SW 1271 (cell line): ENCODE measurements around the gene PRTFDC1.
"Not testable (repeated sequence)": the region's sequence is repeated elsewhere in the genome, so short reads cannot be mapped to it uniquely, and the experiment has no call there.

Source experiments
- DNase-seq, 2 experiments: peaks; one replicate each; lab custom pipeline; 2025; lab: John Stamatoyannopoulos, UW

Gene PRTFDC1

GRCh38 chr10:24930427-24930826 lies 22.0 kb downstream of the PRTFDC1 start:
- DNase-seq, result no peak

DNA sequence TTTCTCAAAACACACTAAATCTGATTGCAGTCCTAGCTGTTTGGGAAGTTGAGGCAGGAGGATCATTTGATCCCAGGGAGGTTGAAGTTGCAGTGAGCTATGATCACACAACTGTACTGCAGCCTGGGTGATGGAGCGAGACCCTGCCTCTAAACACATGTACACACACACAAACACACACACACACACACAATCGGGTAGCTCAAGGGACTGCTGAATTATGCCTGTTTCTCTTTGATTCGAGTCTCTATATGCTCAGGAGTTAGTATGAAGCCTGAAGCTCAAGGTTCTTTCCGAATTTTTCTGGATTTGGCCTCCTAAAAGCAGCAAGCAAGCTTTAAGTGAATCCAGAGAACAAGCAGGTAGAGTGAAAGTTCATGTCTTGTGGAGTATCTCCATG lies 22.5 kb downstream of the PRTFDC1 start:
- DNase-seq, result no peak

DNA sequence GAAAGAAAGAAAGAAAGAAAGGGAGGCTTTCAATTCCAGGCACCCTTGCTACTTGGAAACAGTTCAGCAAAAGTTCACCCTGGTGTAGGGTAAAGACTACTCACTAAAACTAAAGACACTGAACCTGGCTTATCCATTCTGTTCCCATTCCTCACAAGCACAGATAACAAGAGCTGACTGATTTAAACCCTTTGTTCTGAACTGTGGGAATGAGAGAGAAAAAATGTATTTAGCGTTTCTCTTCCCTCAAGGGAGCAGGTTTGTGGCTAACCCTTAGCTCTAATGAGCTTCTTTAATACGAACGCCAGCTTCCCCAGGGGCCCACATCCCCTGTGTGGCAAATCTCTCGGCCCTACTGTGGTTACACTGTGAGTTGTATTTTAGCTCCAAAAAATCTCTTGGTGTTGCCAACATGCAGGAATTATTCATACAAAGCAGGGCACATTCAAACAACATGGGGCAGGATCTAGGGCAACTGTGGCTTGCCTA lies 23.3 kb downstream of the PRTFDC1 start:
- DNase-seq, result no peak

GRCh38 chr10:24928163-24928562 lies 24.2 kb downstream of the PRTFDC1 start:
- no peak for DNase-seq

DNA sequence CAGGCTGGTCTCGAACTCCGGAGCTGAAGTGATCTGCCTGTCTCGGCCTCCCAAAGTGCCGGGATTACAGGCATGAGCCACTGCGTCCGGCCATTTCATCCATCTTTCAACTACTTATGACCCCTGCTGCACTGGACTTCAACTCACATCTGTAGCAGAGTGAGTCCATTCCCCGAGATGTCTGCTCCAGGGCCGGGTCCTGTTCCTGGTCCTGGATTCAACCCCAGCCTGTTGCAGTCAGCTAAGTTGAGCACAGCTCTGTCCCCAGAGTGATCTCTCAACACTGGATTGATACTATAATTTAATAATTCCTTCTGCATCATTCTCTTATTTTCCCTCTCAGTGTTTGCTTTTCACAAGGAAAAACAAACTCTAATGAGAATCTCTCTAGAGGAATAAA lies 25.8 kb downstream of the PRTFDC1 start:
- DNase-seq, result no peak

GRCh38 chr10:24925799-24926198 lies 26.6 kb downstream of the PRTFDC1 start:
- no peak for DNase-seq

DNA sequence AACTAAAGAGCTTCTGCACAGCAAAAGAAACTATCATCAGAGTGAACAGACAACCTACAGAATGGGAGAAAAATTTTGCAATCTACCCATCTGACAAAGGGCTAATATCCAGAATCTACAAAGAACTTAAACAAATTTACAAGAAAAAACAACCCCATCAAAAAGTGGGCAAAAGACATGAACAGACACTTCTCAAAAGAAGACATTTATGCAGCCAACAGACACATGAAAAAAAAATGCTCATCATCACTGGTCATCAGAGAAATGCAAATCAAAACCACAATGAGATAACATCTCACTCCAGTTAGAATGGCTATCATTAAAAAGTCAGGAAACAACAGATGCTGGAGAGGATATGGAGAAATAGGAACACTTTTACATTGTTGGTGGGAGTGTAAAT lies 27.9 kb downstream of the PRTFDC1 start:
- DNase-seq, result not testable (repeated sequence)

DNA sequence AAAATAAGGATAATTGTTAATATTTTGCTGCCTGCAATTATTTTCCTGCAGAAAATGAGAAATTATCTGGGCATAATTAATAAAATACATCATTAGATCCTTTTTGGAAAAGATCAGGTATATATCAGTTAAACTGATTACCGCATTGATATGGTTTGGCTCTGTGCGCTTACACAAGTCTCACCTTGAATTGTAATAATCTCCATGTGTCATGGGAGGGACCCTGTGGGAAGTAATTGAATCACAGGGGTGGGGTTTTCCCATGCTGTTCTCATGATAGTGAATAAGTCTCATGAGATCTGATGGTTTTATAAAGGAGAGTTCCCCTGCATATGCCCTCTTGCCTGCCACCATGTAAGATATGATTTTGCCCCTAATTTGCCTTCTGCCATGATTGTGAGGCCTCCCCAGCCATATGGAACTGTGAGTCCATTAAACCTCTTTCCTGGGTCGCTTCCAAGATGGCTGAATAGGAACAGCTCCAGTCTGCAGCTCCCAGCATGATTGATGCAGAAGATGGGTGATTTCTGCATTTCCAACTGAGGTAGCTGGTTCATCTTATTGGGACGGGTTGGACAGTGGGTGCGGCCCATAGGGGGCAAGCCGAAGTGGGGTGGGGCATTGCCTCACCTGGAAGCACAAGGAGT lies 30.1 kb downstream of the PRTFDC1 start:
- DNase-seq, result not testable (repeated sequence)

DNA sequence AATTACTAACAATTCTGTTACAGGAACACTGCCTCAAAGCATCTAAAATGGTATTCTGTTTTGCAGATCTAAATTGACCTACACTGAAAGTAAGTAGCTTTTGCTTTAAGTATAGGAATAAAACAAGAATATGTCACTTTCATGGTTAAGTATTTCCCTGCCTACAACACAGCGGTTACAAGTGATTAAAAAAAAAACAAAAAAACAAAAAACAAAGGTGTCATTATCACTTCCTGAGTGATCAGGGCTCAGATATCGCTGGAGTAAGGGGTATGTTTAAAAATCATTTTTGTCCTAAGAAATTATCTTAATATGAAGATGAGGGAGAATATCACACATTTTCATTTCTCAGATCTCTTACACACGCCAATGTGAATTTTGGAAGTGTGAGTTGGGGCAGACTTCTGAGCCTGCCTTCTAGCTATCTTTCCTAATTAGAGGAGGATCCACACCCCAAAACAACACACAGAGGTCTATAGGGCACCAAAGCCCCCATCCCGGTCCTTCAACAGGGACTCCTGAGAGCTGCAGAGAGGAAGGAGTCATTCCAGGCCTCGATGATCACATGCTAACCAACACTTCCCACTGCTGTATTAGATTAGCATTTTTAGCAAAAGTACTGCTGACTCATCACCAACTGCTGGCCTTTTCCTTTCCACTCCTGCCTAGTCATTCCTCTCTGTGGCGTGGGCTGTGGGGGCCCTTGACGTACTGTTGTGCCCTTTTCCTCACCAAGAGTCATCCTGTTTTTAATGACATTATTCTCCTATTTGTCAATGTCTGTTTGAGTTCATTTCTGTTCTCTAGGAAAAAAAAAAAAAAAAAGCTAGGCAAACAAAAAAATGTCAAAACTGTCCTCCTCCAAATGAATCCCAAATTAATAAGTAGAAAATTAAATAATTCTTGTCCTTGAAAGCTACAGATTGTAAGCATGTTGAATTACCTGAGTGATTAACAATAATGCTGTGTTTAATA lies 31.2 kb downstream of the PRTFDC1 start:
- peak; percentile 47 to 80 for DNase-seq

- DNase-seq, result not testable (repeated sequence)
Observed at GRCh38 chr10:24920192-24920591, 32.2 kb downstream of the PRTFDC1 start.

GRCh38 chr10:24919629-24920028 lies 32.8 kb downstream of the PRTFDC1 start:
- DNase-seq, result not testable (repeated sequence)

- no peak for DNase-seq
Observed at GRCh38 chr10:24917979-24918378, 34.4 kb downstream of the PRTFDC1 start.

- no peak for DNase-seq
Observed at GRCh38 chr10:24917493-24917892, 34.9 kb downstream of the PRTFDC1 start.

DNA sequence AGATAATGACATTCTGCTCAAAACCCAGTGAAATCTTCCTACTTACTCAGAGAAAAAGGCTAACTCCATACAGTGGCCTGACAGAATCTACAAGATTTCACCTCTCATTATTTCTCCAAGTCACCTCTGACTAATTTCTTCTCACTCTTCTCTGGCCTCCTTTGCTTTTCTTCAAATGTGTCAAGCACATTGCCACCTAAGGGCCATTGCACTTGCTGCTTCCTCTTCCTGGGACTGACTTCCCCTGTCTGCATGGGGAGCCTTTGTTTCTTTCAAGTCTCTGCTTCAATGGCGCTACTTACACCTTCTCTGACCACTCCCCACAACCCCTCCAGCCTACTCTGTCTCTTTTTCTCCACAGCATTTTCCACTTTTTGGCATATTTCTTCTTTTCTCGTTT lies 36.0 kb downstream of the PRTFDC1 start:
- DNase-seq, result no peak

DNA sequence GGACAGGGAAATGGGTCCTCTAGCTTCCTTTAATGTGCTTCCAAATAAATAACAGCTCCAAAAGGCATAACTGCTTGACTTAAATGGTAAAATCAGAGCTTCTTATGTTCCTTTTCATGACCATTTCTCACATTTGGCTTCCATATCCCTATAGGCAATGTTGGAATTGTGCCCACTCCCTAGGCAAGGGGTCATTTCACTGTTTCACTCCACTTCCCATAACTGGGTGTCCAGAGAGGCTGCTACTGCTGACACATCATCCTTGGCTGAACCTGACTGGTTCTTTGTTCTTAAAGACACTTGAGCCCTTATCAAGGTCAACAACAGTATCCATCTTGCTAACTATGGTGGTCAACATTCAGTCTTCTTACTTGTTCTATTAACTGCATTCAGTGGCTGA lies 37.1 kb downstream of the PRTFDC1 start:
- DNase-seq, result no peak

- DNase-seq, result no peak
Observed at GRCh38 chr10:24914148-24914547, 38.3 kb downstream of the PRTFDC1 start.

DNA sequence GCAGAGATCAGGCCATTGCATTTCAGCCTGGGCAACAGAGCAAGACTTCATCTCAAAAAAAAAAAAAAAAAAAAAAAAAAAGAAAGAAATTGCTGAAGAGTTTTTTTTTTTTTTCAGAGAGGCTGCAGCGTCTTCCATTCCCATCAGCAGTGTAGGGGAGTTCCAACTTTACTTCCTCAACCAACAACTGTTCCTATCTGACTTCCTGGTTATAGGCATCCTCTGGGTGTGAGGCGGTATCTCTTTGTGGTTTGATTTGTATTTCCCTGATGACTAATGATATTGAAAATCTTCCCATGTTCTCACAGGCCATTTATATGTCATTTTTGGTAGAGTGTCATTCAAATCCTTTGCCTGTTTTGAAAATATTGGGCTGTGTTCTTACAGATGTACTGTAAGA lies 40.2 kb downstream of the PRTFDC1 start:
- DNase-seq, result peak in 1 of 2 experiments; percentile 35

DNA sequence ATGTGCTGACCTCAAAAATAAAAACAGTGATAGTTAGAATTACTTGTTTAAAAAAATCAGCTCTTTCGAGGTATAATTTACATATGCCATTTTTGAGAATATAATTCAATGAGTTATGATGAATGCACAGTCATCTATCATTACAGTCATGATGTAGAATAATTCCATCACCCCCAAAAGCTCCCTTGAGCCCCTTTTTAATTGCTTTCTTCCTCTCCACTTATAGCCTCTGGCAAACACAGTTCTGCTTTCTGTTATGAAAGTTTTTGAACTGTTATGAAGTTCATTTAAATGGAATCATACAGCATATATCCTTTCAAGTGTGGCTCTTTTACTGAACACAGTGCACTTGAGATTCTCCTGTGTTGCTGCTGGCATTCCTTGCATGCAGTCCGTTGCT lies 41.4 kb downstream of the PRTFDC1 start:
- no peak for DNase-seq

DNA sequence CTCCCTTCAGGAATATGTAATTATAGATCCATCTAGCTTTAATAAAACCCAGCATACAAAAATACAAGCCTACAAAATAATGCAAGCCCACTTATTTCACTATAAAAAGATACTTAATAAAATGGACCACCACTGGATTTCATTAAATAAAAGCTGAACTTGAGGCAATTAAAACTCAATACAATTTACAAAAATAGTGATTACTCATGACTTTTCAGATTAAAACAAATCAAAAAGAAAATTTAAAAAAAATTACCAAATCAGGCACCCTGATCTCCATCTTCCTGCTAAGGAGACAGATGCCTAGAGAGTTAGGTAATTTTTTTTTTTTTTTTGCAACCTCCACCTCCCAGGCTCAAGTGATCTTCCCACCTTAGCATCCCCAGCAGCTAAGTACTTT lies 41.8 kb downstream of the PRTFDC1 start:
- no peak for DNase-seq

- DNase-seq, result peak; percentile 20 to 75
Observed at GRCh38 chr10:24908793-24909423, 43.5 kb downstream of the PRTFDC1 start.

GRCh38 chr10:24907956-24908355 lies 44.5 kb downstream of the PRTFDC1 start:
- no peak for DNase-seq

GRCh38 chr10:24906372-24906771 lies 46.0 kb downstream of the PRTFDC1 start:
- DNase-seq, result no peak

DNA sequence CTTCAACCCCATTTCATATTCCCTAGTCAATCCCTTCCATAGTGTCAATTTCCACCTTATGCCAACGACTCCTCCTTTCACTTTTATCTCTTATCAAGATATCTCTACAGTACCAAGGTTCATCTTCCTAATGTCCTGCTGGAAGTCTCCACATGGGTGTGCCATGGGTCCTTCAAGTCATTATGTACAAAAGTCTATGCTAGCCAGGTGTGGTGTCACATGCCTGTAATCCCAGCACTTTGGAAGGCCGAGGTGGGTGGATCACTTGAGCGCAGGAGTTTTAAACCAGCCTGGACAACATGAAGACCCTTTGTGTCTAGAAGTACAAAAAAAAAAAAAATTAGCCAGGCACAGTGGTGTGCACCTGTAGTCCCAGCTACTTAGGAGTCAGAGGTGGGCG lies 47.6 kb downstream of the PRTFDC1 start:
- no peak for DNase-seq
